Ecto neural progenitor cell (in vitro differentiated cells): Measurements from ENCODE around the gene PREX1.

Experiments used
- DNase-seq: peaks from one replicate; pipeline ENCODE4 v3.0.0-alpha.2; 2018; ENCODE audit warnings: low spot score

Gene PREX1

DNA sequence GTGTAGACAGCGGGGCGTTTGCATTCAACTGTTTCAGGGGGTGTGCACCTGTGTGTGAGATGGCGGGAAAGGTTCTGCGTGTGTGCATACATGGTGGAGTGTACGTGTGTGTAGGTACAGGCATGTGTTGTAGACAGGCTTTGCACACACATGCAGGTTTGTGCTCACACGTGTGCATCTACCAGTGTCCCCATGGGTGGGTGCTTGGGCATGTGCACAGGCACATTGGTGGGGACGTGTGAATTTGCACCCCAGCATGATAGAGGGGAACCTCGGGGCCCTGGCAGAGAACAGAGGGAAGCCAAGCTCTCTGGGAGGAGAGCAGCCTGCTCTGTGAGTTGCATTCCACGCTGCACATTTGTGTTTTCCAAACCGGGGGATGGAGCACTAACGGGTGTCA lies 250.2 kb downstream of the PREX1 start:
- no peak for DNase-seq

DNA sequence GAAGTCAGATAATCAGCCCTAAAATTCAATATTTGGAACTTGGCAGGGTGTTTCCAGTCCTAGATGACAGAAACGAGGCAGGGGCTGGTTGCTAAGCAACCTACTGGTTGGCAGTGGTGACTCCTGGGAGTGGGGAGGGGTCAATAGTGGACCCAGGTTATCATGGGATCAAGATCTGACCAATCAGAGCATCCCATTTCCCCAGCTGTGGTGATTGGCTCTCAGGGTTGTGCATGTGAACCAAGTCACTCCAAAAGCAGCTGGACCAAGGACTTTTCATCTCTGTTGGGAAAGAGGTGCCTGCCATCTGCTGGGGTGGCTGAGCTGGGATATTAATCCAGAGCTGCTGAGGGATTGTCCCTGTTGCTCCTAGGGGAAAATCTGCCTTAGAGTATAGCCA lies 253.4 kb downstream of the PREX1 start:
- DNase-seq, result no peak
